ENCODE measurements around the gene LRWD1.
A peak's percentile ranks its signal among the peaks of the same experiment; 100 is the strongest.
"Not testable (repeated sequence)": the region's sequence is repeated elsewhere in the genome, so short reads cannot be mapped to it uniquely, and the experiment has no call there.

Gene LRWD1

DNA sequence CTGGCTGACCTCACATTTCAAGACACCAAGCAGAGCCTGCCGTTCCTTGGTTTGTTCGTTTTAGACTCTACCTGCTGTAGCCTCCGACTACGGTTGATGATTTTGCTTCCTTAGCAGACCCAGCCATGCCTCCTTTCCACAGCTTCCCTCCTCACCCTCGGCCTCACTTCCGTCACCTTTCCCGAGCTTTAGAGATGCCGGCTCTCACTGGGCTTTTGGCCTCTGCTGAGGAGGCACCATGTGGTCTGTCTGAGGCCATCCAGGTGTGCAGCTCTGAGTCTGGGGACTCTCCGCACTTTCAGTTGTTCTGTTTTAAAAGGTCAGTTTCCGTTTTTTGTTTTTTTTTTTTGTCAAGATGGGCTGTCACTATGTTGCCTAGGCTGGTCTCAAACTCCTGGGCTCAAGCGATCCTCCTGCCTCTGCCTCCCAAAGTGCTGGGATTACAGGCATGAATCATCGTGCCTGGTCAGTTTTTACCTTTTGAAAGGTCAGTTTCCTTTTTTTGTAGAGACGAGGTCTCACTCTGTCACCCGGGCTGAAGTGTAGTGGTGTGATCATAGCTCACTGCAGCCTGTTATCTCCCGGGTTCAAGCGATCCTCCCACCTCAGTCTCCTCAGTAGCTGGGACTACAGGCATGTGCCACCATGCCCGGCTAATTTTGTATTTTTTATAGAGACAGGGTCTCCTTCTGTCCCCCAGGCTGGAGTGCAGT lies 19.7 kb upstream of the LRWD1 start:
- DNase-seq (ENCODE audit: low spot score) = no peak

DNA sequence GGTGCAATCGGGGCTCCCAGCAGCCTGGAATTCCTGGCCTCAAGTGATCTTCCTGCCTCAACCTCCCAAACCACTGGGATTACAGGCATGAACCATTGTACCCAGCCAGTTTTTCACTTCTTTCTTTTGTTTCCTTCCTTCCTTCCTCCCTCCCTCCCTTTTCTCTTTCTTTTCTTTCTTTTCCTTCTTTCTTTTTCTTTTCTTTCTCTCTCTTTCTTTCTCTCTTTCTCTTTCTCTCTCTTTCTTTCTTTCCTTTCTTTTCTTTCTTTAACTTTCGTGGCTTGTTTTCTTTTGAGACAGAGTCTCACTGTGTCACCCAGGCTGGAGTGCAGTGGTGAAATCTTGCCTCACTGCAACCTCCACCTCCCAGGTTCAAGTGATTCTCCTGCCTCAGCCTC lies 19.1 kb upstream of the LRWD1 start:
- no peak for DNase-seq (ENCODE audit: low spot score)

DNA sequence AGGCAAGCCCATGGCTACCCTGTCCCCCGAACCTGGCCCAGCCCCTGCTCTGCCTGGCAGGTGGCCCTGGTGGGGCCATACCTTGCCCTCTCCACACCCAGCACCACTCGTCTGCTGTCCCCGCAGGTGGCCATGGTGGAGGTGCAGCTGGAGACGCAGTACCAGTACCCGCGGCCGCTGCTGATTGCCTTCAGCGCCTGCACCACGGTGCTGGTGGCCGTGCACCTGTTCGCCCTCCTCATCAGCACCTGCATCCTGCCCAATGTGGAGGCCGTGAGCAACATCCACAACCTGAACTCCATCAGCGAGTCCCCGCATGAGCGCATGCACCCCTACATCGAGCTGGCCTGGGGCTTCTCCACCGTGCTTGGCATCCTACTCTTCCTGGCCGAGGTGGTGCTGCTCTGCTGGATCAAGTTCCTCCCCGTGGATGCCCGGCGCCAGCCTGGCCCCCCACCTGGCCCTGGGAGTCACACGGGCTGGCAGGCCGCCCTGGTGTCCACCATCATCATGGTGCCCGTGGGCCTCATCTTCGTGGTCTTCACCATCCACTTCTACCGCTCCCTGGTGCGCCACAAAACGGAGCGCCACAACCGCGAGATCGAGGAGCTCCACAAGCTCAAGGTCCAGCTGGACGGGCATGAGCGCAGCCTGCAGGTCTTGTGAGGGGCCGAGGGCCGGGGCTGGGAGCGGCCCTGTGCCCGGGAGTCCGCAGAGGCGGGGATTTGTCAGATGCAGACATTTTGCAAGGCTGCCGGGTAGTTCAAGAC lies 18.2 kb upstream of the LRWD1 start:
- no peak for DNase-seq (ENCODE audit: low spot score)

DNA sequence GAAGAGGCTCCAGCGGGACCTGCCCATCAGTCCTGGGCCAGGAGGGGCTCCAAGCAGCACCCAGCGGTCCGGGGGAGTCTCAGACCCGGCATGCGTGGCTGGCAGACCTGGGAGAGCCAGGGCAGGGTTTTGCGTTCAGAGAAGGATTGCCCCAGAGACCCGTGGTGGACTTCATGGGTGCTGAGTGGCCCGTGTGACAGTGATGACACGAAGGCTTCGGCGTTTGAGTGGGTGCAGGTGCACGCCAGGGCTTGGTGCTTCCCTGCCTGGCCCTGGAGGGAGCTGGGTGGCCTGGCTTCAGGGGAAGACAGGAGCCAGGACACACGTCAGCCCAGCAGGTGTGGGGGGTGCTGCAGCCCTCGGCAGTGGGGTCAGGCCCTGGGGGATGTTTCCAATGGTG lies 17.5 kb upstream of the LRWD1 start:
- no peak for DNase-seq (ENCODE audit: low spot score)

DNA sequence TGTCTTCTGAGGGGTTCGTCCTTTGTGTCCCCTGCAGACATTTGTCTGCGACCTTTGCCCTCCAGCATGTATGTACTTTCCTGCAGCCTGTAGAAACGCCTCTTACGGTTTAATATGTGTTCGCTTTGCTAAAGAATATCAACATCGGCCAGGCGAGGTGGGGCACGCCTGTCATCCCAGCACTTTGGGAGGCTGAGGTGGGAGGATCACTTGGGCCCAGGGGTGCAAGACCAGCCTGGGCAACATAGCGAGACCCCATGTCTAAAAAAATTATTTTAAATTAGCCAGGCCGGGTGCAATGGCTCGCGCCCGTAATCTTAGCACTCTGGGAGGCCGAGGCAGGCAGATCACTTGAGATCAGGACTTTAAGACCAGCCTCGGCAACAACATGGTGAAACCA lies 15.6 kb upstream of the LRWD1 start:
- DNase-seq (ENCODE audit: low spot score) = no peak

DNA sequence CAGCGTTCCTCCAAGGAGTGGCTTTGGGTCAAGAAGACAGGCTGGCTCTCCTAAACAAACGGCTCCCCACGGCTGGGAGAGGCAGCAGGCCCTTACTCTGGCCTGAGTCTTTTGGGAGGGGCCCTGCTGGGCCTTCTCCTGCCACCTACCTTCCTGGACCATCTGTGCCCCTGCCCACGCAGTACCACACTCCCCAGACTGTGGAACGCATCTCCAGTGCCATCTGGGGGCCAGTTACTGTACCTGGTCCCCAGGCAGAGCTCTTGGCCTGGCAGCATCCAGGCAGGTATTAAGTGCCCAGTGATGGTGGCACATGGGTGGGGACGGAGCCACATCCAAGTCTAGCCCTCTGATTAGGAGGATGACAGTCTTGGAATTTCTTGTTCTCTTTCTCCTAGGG lies 14.5 kb upstream of the LRWD1 start:
- DNase-seq (ENCODE audit: low spot score) = peak; percentile 57

DNA sequence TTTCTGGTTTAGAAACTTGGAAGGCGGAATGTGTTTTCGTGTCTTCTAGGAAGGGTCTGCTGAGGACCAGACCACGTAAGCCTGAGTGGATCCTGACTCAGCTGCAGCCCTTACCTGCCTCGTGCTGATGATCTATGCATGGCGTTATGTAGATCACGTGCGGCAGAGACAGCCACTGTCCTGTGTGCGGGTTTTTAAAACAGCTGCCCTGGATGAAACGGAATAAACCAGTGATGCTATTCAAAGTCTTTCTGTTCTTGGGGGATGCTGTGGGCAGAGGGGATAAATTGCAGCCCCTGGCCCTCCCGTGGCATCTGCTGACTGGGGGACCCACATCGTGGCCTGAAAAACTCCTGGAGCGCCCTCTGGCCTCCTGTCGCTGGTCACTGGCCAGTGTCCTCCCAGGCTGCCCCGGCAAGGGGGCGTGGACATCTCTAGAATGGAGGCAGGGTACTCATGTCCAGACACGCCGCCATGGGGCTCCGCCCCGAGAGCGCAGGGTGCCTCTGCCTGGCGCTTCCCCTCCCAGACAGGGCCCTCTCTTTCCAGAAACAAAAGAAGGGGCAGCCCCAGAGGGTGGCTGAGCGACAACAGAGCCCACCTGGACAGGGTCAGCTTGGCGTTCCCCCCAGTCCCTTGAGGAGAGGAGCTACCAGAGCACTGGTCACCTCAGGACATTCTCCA lies 13.3 kb upstream of the LRWD1 start:
- DNase-seq (ENCODE audit: low spot score) = no peak

DNA sequence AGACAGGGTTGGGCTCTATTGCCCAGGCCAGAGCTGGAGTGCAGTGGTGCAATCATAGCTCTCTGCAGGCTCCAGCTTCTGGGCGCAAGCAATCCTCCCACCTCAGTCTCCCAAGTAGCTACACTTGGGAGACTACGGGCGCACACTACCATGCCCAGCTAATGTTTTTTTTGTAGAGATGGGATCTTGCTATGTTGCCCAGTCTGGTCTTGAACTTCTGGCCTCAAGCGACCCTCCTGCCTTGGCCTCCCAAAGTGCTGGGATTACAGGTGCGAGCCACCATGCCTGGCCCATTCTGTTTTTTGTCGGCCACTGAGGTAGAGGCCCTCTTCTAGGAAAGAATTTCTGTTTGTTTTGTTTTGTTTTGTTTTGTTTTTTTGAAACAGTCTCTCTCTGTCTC lies 12.3 kb upstream of the LRWD1 start:
- no peak for DNase-seq (ENCODE audit: low spot score)

DNA sequence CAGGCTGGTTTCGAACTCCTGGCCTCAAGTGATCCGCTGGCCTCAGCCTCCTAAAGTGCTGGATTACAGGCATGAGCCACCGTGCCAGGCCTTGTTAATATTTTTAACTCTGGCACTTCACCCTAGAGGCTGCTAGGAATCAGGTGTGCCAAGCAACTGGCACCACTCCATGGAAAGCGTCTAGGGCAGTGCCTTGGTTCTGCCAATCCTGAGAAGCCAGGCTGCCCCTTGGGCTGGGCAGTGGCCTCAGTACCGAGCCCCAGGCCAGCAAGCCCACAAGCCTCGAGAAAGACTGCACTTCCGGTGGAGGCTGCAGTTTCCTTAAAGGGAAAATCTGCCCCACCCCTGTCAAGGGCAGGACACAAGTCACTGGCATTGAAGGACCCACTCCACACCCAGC lies 11.5 kb upstream of the LRWD1 start:
- DNase-seq (ENCODE audit: low spot score) = no peak

DNA sequence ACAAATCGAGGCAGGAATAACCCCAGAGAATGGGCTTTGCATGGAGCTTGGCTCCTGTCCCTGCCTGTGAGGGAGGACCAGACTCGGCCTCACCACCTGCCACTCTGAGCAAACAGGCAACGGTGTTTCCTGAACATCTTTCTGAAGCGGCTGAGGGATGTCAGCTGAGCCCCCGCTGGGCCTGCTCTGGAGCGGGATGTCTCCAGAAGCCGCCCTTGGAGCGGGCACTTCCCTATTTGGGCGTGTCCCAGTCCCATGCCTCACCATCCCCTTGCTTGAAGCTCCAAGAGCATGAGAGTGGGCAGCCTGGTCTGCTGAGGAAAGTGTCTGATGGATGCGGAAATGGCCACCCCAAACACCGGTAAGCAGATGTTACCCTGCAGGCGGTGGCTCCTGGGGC lies 10.3 kb upstream of the LRWD1 start:
- no peak for DNase-seq (ENCODE audit: low spot score)

DNA sequence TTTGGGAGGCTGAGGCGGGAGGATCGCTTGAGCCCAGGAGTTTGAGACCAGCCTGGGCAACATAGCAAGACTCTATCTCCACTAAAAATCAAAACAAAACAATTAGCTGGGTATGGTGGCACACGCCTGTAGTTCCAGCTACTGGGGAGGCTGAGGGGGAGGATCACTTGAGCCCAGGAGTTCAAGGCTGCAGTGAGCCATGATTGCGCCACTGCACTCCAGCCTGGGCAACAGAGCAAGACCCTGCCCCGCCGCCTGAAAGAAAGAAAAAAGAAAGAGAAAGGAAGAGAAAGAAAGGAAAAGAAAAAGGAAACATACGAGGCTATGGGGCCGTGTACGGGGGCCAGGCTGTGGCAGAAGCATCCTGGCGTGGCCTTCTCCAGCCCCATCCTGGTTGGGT lies 9.9 kb upstream of the LRWD1 start:
- DNase-seq (ENCODE audit: low spot score) = not testable (repeated sequence)

DNA sequence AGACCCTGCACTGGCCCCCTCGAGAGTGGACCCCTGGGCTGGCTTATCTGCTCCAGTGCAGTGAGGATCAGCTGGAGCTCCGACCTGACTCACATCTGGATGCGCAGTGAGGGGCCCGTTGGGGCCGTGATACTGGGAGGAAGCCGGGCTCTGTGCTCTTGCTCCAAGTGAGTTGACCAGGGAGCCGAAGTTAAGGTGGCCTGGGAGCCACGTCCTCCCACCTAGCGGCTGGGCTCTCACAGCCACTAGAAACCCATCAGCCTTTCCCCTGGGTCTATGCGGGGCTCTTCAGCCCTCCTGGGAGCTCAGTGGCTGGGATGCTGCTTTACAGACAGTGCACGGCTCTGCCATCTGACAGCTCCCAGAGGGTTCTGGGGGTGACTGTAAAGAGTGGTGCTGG lies 9.2 kb upstream of the LRWD1 start:
- DNase-seq (ENCODE audit: low spot score) = no peak

DNA sequence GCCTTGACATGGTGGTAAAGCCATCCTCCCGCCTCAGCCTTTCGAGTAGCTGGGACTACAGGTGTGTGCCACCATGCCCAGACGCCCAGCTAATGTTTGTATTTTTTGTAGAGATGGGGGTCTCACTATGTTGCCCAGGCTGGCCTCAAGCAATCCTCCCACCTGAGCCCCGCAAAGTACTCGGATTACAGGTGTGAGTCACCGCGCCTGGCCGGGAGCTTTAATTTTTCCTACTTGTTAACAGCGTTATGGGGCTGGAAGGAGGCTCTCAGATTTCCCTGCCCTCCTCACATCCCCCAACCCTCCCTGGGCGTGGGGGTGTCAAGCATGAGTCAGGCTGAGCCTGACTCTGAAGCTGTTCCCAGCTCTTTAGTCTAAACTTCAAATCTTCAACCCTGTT lies 8.5 kb upstream of the LRWD1 start:
- DNase-seq (ENCODE audit: low spot score) = no peak

DNA sequence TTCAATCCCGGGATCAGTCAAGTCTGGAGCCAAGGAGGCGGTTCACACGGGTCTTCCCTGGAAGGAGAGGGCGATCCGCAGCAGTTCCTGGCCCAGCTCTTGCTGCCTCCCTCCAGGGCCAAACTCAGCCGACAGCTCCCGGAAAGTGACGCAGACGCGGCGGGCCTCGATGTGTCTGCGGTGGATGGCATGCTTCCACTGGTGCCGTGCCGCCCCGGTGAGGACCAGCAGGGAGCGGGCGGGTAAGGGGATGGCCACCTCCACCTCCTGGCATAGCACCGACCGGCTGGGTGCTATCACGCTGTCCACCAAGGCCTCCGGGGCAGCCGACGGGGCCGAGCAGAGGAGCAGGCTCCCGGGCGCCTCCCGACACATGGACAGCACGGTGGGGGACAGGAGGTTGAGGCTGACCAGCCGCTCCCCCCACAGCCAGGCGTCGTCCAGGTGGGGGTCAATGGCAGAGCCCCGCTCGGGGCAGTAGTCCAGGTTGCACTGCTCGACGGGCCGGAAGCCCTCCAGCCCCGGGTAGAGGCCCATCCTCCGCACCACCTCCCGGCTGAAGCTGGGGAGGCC lies 7.3 kb upstream of the LRWD1 start:
- DNase-seq (ENCODE audit: low spot score) = no peak

DNA sequence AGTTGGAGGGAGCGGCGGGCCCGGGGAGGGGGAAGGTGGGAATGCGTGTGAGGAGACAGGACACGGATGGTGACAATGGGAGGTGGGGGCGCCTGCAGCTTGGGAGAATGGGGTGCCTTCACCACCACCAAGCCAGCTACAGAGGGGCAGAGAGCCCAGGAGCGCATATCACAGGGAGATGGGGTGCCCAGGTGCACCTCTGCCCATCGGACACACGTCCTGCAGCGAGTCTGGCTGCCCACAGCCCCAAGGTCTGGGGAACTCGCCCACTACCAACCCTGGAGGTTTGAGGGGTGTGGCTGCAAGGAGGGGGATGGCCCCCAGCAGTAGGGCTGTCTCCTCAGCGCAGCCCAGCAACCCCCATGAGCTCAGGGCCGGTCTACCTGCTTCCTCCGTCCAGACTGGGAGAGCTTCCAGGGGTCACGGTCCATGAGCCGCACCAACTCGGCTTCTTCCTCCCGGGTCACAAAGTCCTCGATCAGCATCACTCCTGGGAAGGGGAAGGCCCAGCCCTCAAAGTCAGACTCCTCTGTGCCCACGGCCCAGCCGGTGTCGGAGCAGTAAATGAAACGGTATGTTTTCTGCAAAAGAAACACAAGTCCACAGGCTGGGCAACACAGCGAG lies 5.5 kb upstream of the LRWD1 start:
- no peak for DNase-seq (ENCODE audit: low spot score)

DNA sequence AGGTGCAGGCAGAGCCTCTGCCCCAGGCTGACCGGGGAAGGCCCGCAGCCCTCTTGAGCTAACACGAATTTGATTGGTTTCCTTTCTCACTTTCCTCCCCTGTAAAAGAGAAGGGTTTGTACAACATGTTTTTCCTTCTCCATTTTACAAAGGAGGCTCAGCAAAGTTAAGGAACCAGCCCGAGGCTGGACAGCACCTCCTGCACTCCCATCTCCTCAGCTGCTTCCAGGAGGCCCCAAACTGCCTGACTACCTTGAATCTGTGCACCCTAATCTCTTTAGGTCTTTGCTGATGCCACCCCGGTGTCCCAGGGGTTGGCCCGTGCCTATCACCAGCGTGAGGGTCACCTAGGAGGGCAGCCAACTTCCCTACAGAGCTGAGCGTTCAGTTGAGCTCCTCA lies 4.3 kb upstream of the LRWD1 start:
- no peak for DNase-seq (ENCODE audit: low spot score)

DNA sequence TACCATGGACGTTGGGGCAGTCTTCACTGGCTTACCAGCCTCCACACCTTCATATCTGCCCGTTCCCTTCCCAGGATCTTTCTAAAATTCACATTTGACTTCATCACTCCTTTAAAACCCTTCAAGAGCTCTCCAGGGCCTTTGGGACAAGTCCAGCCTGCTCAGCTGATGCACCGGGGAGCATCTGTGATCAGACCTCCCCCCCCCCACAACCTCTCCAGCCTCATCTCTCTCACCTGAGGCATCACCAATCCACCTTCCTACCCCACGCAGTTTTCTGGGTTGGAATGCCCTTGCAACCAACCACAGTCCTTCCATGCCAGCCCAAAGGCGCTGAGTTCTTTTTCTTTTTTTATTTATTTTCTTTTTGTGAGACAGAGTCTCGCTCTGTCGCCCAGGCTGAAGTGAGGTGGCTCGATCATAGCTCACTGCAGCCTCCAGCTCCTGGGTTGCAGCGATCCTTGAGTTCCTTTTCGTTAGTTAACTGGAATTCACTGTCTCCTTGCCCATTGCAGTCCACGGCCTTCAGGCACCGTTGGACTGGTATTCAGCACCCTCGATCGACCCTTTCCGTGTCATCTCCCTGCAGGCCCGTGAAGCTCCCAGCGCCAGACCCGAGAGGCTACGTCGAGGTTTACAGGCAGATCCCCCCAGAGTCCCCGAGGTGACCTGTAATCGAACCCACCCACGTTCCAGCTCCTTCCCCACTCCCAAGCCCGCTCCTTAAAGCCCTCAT lies 775 bp upstream of the LRWD1 start:
- DNase-seq (ENCODE audit: low spot score) = peak; percentile 31

DNA sequence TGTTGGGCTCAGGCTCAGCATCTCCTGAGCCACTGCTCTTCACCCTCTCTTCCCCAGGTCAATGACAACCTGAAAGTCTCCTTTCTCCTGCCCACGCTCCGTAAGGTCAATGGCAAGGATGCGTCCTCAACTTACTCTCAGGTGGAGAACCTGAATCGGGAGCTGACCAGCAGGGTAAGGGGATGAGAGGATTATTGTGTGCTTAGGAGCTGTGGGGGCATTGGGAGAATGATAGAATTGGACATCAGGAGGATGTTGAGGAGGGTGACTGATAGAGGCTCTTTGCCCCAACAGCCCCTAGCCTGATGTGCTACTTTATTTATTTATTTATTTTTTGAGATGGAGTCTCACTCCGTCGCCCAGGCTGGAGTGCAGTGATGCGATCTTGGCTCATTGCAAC lies 1.3 kb downstream of the LRWD1 start:
- DNase-seq (ENCODE audit: low spot score) = no peak

DNA sequence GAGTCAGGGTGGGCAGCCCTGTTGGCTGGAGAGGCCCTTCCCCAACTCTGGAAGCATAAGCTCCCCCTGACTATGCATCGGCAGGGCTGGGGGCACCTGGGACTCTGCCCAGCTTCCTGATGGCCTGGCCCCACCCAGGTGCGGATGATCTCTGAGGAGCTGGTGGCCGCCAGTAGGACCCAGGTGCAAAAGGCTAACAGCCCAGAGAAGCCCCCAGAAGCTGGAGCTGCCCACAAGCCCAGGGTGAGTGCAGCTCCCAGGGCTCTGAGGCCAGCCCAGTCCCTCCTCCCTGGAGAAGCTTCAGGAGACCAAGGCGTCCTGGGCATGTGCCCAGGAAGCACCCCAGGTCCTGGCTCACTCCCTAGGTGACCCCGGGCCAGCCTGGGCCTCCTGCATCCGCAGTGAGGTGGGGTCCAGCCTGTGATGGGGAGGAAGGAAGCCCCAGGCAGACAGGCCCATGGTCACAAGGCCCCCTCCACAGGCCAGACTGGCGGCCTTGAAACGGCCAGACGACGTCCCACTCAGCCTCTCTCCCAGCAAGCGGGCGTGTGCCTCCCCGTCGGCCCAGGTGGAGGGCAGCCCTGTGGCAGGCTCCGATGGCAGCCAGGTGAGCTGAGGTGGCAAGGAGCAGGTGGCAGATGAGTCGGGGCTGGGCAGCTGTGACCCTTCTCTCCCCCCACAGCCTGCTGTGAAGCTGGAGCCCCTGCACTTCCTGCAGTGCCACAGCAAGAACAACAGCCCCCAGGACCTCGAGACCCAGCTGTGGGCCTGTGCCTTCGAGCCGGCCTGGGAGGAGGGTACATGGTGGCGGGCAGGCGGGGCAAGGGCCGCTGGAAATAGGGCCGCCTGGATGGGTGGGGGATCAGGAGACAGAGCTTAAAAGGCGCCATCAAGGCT lies 3.0 kb downstream of the LRWD1 start:
- no peak for DNase-seq (ENCODE audit: low spot score)

DNA sequence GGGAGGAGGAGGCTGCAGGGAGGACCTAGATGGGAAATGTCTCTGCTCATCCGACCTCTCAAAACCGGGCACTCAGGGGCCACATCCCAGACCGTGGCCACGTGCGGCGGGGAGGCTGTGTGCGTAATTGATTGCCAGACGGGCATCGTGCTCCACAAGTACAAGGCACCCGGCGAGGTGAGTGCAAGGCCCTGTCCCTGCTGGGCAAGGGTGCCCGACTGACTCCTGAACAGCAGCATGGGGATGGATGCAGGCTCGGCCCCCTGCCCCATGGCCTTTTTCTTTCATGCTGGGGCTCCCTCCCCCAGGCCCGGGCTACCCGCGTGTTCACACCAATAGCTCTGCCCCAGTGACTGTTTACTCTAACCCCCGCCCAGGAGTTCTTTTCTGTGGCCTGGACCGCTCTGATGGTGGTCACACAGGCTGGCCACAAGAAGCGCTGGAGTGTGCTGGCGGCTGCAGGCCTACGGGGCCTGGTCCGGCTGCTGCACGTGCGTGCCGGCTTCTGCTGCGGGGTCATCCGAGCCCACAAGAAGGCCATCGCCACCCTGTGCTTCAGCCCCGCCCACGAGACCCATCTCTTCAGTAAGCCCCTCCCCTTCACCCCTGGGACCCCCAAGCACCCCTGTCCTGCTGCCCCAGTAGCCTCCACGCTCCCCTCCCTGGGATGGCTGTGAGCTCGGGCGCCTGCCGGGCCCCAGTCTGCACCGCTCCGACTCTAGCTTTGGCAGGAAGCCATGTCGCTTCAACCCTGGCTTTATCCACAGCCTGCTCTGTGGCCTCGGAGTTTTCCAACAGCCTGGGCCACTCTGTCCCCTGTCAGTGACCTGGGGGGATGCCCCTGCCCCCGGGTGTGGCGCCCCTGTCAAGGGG lies 3.9 kb downstream of the LRWD1 start:
- no peak for DNase-seq (ENCODE audit: low spot score)

Data from SW480 (cell line).